HL-60 (cell line): ENCODE results near the gene NAT8L.

Experiments used
- DNase-seq, 2 experiments: peaks; one replicate each; pipeline ENCODE4 v3.0.0-alpha.2; 2010 to 2020; ENCODE audit warnings: low read depth in 1 of 2, low spot score in 1 of 2
- H3K27ac ChIP-seq: fragments of 250-450 bp; sonication (Bioruptor Pico); replicated peaks from 2 replicates; pipeline ENCODE4 v1.5.1; 2020; ENCODE audit warnings: mild to moderate bottlenecking, moderate library complexity
- H3K27me3 ChIP-seq: fragments of 250-450 bp; sonication (Bioruptor Pico); 2 replicates; pipeline ENCODE4 v1.5.1; 2021; ENCODE audit warnings: mild to moderate bottlenecking, moderate library complexity; ENCODE audit not compliant: insufficient read depth, poor library complexity, severe bottlenecking
- H3K4me3 ChIP-seq: replicated peaks from 2 replicates; pipeline ENCODE4 v1.5.1; 2011; ENCODE audit warnings: mild to moderate bottlenecking, control low read depth, low read length; ENCODE audit not compliant: insufficient read depth
- CTCF ChIP-seq: IDR thresholded peaks from one replicate; pipeline ENCODE4 v1.5.1; 2011; ENCODE audit warnings: low read length, control low read depth, inconsistent platforms; ENCODE audit not compliant: insufficient read depth
- GABPA ChIP-seq: IDR thresholded peaks from 2 replicates; pipeline ENCODE4 v1.6.1; 2012; ENCODE audit warnings: low read depth
- POLR2AphosphoS5 ChIP-seq: IDR thresholded peaks from 2 replicates; pipeline ENCODE4 v1.6.1; 2012; ENCODE audit warnings: low read depth
- REST ChIP-seq: IDR thresholded peaks from 2 replicates; pipeline ENCODE4 v1.6.1; 2012; ENCODE audit warnings: low read depth; ENCODE audit not compliant: insufficient replicate concordance
- SPI1 ChIP-seq: IDR thresholded peaks from 2 replicates; pipeline ENCODE4 v1.6.1; 2012; ENCODE audit warnings: low read depth, mild to moderate bottlenecking, borderline replicate concordance

NAT8L gene

GRCh38 chr4:2063557-2064275, 4.6 kb downstream of the NAT8L start:
- no peak for TF ChIP-seq REST
- no peak for TF ChIP-seq CTCF
- TF ChIP-seq GABPA: no peak
- no peak for TF ChIP-seq SPI1
- no peak for DNase-seq
- Histone ChIP-seq H3K27me3 (peaks cover 2% of the 10 kb centered on the region), H3K4me3 (no peak overlapping the region), H3K27ac (no peak overlapping the region)

- no peak overlapping the region for H3K27ac ChIP-seq
Measured at GRCh38 chr4:2064276-2064991, 5.3 kb downstream of the NAT8L start.

More at GRCh38 chr4:2064276-2064991, 5.3 kb downstream of the NAT8L start:
- Histone ChIP-seq H3K4me3 (no peak overlapping the region), H3K27me3 (peaks cover 2% of the 10 kb centered on the region)
- TF ChIP-seq POLR2AphosphoS5 (no peak), GABPA (no peak), CTCF (no peak), REST (no peak), SPI1 (no peak)
- DNase-seq: no peak
